ENCODE data around the gene SPATS2L.

Gene SPATS2L

DNA sequence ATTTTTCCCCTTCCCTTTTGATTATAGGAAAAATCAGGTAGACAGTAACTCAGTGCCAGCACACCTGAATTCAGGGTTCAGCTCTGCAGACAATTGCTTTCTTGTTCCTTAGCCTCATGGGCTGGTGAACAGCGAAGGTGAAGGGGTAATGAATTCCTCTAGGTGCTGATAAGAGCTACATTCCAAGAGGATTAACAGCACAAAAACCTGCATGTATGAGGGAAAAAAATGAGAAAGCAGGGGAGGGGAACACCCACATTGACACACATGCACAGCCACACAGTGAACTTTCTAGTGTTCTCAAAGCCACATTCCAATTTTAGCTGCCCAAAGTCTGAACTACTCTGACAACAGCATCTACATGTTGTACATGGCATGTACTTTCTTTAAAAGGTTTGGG lies 46.1 kb downstream of the SPATS2L start:
- no peak for DNase-seq

GRCh38 chr2:200353120-200353519 lies 46.6 kb downstream of the SPATS2L start:
- DNase-seq: no peak

DNA sequence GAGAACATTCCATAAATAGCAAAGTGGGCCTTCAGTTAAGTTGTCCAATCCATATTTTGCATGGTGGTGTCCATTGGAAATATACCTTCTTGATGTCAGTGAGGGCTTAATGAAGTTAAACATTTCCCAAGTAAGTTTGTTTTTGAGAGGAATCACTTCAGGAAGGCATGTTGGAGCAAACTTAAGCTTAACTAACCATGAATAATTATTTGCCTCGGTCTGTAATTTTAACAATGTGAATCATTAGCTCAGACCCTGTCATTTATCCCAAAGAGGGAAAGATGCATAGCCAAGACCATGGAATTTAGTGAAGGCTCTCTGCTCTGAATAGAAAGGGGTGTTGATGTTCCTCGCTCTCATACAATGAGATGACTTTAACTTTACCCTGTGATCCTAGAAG lies 47.4 kb downstream of the SPATS2L start:
- DNase-seq: no peak

GRCh38 chr2:200354833-200355751 lies 48.6 kb downstream of the SPATS2L start:
- DNase-seq: no peak

DNA sequence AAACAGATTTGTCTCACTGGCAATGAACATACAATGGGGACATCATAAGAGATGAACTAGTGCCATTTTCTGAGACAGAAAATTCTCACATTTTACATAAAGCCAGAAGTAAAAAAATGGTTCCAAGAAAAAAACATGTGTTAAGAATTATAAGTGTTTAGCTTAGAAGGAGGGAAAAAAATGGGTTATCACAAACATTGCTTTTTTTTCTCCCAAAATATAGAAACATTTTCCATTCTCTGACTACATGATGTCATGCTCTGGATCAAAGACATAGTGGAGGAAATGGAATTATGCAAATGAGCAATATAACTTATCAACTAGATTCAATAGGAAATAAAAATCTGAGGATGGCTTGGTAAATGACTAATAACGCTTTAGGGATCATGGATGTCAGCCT lies 49.8 kb downstream of the SPATS2L start:
- no peak for DNase-seq

- DNase-seq: no peak
Observed at GRCh38 chr2:200356857-200357384, 50.4 kb downstream of the SPATS2L start.

GRCh38 chr2:200357845-200358244 lies 51.4 kb downstream of the SPATS2L start:
- no peak for DNase-seq

DNA sequence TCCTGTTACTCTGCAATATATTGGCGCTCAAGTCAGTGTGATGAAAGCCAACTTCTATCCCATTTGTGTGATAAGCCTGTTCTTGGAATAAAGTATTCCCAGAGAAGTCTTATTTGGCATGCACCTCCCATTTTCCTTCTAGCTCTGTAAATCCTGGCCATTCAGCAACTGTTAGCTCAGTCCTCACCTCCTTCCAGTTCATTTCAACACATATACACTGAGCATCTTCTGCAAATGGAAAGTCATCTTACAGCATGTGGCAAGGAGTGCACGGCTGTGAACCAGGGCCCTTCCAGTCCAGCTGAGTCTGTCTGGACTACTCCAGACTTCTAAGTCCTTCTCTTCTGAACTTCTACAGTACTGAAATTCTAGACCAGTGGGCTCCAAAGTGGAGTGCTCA lies 53.1 kb downstream of the SPATS2L start:
- no peak for DNase-seq

DNA sequence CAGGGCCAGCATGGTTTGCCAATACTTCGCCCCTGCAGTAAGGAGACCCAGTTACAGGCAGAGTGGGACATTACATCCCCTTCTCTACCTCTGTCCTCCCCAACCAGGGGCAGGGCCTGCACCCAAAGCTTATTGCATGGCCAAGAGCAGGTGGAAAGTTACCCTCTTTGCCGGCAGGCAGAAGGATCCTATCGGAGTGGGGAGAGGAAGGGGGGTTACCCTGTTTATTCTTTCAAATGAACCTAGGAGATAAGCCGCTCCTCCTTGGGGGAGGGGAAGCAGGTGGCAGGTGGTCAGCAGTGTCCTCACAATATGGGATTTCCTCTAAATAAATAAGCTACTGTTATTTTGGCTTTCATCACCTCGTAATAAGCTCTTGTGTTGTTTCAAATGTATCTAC lies 53.9 kb downstream of the SPATS2L start:
- peak; percentile 27 for DNase-seq

- DNase-seq: no peak
Observed at GRCh38 chr2:200362202-200362917, 55.9 kb downstream of the SPATS2L start.

GRCh38 chr2:200363279-200363678 lies 56.8 kb downstream of the SPATS2L start:
- no peak for DNase-seq

GRCh38 chr2:200364142-200364541 lies 57.6 kb downstream of the SPATS2L start:
- DNase-seq: no peak

GRCh38 chr2:200364620-200365019 lies 58.1 kb downstream of the SPATS2L start:
- no peak for DNase-seq

DNA sequence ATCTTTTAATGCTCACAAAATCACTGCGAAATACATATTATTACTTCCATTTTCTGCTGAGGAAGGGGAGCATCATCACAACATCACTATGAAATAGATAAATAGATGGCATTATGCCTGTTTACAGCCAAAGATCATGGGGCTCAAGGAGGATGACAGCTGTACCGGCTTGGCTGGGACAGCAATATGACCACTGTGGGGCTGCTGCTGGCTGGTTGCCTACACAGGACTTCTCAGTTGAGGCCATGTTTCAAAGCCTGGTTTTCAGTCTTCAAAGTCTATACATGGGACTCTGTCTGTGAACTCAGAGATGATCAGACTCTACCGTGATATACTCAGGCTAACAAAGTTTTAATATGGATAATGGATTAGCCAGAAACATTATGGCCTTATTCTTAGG lies 58.7 kb downstream of the SPATS2L start:
- no peak for DNase-seq

DNA sequence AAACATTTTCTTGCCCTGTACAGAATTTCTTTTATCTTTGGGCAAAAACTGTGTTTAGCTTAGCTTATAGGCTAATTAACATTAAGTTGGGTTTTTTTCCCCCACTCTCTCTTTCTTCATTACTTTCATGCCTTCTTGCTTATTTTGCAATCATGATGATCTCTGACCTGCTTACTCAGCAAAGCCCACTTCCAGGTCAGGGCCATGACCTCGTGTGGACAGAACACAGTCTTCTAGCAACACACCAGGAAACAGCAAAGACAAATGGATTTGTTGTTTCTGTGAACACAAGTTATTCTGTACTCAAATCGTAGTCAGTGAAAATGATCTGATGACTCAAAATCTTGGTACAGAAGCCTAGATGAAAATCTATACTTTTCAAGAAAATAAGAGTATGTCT lies 60.7 kb downstream of the SPATS2L start:
- no peak for DNase-seq

GRCh38 chr2:200369886-200370285 lies 63.4 kb downstream of the SPATS2L start:
- DNase-seq: no peak

GRCh38 chr2:200373231-200373630 lies 66.7 kb downstream of the SPATS2L start:
- DNase-seq: no peak

- peak; percentile 42 for DNase-seq
Observed at GRCh38 chr2:200373973-200374416, 67.5 kb downstream of the SPATS2L start.

GRCh38 chr2:200376513-200377354 lies 70.2 kb downstream of the SPATS2L start:
- peak; percentile 54 for DNase-seq

- DNase-seq: peak; percentile 45
Observed at GRCh38 chr2:200377355-200378336, 71.2 kb downstream of the SPATS2L start.

GRCh38 chr2:200378652-200379290 lies 72.3 kb downstream of the SPATS2L start:
- DNase-seq: no peak

Measured in NCI-H774 (cell line).